HG03280 (cell line): Measurements from ENCODE around the gene TINCR.
"Not testable (repeated sequence)": the region's sequence is repeated elsewhere in the genome, so short reads cannot be mapped to it uniquely, and the experiment has no call there.

ENCODE experiments used
- ATAC-seq: cut with Tn5 transposase; IDR thresholded peaks from one replicate; pipeline ENCODE4 v1.9.1; 2021; ENCODE audit warnings: mild to moderate bottlenecking, moderate library complexity; ENCODE audit not compliant: unreplicated experiment

Gene TINCR

DNA sequence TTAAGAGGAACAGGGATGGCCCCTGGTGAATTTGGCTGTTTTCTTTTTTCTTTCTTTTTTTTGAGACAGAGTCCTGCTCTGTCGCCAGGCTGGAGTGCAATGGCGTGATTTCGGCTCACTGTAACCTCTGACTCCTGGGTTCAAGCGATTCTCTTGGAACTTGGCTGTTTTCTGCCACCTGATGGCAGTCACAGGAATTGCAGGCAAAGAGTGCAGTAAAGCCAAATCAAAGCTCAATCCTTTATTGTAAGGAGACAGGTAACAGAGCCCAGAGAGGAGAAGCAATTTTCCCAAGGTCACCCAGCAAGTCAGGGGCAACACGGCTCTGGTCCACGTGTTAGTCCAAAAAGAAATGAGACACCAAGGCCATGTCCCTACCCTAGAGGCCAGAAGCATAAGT is 6.2 kb downstream of the TINCR start:
- no peak for ATAC-seq

DNA sequence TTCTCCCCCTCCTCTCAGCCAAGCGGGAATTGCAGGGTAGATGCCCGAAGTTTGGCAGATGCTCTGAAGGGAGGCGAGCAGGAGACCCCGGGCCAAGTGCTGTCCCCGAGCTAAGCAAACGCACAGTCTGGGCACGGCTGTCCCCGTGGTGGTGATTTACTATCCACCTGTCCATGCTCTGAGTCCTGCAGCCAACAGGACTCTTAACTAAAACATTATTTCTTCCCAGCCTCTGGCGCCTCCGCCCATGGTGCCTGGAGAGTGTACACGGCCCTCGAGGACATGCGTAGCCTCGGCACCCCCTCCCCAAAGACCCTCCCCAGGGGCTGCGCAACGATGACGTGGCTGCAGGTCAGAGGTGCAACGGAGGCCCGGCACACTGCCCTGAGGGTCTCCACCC is 7.6 kb downstream of the TINCR start:
- no peak for ATAC-seq

DNA sequence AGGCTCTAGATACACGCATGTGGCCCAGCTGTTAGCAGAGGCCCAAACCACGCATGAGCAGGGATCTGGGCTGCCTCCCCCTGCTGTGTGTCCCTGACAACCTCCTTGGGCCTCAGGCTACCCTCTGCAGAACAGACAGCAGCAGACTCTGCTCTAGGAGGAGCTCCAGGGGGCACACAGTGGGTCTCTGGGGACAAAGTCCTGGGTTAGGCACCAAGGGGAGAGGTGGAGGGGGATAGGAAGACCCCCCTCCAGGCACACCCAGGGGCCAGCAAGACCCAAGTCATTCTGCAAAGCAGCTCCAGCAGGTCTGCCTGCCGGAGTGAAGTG is 8.0 kb downstream of the TINCR start:
- no peak for ATAC-seq

DNA sequence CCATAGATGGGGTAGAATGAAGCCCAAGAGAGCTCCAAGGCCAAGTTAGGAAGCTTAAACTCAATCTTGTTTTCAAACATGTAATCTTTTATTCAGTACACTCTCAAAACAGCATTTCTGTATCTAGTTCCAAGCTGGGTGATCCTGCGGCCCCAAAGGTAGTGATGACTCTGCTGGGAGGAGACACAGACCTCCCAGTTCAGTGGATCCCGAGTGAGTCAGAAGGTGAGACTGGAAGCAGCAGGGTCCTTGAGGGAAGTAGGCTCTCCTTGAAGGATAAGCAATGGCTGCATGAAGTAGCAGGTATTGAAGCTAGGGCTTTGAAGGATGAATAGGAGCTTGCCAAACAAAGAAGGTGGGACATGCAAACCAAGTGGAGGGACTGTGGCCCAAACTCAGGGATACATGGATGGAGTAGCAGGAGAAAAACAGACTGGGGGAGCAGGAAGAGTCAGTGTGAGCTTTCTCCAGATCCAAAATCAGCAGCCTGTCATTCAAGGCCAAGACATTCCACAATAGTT is 9.6 kb downstream of the TINCR start:
- ATAC-seq = no peak

DNA sequence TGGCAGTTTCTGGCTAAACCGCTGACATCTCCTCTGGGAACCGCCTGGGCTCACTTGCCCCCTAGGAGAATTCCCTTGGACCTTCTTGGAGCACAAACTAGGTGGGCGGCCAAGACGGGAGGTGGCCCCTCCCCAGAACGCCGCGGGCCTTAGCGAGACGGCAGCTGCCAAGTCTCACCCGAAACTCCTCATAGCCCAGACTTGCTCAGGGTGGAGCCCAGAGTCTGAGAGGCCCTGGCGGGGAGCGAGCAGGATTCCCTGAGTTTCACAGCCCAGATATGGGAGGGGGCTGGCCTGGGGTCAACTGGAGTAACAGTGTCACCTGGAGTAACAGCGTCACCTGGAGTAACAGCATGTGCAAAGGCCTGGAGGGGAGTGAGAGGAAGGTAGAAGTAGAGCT is 10.1 kb downstream of the TINCR start:
- no peak for ATAC-seq

DNA sequence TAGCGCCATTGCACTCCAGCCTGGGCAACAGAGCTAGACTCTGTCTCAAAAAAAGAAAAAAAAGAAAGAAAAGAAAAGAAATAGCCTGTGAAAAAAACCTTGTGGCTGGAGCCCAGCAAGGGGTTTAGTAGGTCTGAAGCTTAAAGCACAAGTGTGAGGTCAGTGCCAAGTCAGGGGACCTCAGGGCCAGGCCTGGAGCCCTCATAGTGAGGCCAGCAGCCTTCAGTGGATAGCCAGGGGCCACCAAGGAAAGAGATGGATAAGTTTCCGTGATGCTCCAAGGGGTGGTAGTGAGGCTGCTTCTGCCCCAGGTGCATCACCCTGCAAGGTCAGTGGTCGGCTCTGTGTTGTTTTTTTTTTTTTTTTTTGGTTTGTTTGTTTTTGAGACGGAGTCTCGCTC is 12.9 kb downstream of the TINCR start:
- no peak for ATAC-seq

DNA sequence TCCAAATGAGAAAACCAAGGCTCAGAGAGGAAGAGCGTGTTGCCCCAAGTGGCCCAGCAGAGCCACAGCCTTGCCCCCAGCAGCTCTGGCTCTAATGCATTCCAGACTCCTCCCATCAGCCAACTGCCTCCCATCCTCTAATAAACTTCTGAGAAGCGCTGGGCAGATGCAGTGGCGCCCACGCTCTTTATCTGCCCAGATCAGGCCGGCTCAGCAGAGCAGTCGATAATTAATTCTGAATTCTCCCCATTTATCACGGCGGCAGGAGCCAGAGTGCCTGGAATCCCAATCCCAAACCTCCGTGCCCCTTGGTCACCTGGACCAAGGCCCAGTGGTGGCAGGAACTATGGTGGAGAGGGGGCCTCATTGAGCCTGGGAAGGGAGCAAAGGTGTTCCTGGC is 13.9 kb downstream of the TINCR start:
- no peak for ATAC-seq

DNA sequence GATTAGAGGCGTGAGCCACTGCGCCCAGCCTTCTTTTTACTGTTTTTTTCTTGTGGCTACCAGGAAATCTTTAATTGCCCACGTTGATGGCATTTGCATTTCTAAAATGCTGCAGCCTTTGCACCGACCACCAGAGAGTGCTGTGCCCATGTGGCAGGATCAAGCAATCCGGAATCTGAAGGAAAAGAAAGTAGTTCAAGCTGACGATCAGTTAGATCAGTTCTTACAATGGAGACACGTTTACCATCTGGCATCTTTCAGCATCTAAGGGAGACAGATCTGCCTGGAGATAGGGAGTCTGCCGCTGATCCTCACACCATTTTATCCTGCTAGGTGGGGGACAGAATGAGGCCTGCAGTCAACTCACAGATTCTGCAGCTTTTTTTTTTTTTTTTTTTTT is 19.9 kb downstream of the TINCR start:
- no peak for ATAC-seq

DNA sequence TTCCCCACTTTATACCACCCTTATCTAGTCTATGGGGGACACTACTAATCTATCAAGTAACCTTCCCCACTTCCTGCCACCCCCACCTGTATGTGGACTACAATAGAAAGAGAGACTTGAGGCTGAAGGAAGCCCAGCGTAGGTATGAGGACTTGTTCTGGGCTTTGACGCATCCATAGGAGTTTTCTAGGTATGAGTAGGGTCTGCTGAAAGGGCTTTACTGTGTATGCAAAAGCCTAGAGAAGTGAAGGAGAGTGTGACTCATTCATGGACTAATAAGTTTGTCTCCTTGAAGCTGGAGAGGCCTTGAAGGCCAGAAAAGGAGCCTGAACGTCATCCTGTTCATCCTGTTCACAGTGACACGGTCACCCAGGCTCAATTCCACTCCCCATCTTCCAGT is 21.8 kb downstream of the TINCR start:
- ATAC-seq = no peak

DNA sequence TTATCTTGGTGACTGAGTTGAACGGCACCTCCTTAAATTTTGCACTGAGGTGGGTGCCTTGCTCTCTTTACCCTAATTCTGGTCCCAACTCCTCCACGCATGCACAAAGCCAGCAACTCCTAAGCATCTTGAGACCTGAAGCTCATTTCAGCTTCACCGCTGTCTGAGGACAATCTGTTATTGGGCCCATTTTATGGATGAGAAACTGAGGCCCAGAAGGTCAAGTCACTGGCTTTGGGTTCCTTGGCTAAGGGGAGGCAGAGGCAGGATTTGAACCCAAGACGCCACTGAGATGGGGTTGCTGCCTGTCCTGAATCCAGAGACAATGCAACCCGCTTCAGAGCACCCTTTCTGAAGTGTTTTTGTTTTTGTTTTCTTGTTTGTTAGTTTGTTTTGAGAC is 22.7 kb downstream of the TINCR start:
- ATAC-seq = no peak

DNA sequence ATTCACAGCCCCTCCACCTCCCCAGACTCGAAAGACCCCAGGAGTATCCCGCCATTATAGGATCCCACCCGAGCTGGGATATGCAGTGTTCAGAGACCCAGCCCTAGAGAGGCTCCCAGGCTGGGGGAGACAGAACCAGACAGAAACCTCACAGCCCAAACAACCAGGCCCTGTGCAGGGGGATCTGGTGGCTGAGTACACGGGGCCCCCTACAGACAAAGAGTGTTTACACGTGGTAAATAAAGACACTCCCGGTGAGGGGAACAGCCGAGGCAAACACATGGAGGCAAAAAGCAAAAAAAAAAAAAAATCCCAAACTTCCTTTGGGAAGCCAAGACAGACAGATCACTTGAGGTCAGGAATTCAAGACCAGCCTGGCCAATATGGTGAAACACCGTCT is 25.1 kb downstream of the TINCR start:
- no peak for ATAC-seq

DNA sequence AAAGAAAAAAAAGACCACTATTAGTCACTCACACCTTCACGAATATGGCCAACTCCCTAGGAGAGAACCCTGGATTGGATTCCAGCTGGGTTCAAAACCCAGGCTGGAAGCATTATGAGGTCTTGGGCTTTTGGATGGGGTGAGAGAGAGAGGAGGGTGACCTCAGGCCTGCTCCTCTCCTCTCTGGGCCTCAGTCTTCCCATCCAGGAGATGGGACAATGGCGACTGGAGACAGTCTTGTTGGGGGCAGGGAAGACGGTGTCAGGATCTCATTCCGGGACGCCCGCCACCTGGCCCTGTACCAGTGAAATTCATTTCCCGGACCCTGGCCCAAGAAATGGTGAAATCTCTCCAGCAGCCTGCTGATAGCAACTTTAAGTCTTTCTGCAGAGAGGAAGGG is 26.3 kb downstream of the TINCR start:
- no peak for ATAC-seq

DNA sequence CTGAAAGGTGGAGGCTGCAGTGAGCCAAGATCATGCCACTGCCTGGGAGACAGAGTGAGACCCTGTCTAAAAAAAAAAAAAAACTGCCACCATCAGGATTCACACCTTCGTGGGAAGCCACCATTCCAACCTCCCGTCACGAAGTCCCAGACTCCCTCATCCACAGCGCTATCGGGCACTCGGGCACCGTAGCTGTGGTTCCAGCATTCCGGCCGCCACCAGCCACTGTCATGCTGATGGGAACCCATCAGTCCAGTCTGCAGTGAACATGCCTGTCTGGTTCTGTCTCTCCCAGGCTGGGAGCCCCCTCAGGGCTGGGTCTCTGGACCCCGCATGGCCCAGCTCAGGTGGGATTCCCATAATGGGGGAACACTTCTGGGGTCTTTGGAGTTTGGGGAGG is 27.5 kb downstream of the TINCR start:
- ATAC-seq = no peak

DNA sequence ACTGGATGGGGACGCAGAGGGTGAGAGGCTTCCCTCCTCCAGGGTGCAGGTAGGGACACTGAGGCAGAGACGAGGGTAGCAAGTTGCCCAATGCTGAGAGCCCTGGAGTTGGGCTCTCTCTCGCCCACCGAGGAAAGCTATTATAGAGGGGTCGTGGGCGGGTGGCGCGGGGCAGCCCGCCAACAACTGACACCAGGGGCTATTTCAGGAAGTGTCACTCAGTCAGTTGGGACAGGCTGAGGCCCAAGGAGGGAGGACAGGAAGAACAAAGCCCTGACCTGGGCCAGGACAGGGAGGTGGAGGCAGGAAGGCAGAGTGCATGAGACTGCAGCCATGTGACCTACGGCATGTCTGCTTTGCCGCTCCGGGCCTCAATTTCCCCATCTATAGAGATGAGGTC is 29.9 kb downstream of the TINCR start:
- no peak for ATAC-seq

DNA sequence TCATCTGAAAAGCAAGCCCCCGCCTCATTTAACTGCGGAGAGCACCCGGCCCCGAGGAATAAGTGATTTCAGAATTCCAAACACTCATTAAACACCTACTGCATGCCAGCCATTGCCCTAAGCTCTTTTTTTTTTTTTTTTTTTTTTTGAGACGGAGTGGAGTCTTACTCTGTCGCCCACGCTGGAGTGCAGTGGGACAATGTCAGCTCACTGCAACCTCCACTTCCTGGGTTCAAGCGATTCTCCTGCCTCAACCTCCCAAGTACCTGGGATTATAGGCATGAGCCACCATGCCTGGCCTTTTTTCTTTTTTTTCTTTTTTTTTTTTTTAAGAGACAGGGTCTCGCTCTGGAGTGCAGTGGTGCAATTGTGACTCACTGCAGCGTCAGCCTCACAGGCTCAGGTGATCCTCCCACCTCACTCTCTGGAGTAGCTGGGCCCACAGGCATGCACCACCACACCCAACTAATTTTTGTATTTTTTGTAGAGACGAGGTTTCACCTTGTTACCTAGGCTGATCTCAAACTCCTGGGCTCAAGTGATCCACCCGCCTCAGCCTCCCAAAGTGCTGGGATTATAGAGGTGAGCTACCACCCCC is 30.7 kb downstream of the TINCR start:
- not testable (repeated sequence) for ATAC-seq

DNA sequence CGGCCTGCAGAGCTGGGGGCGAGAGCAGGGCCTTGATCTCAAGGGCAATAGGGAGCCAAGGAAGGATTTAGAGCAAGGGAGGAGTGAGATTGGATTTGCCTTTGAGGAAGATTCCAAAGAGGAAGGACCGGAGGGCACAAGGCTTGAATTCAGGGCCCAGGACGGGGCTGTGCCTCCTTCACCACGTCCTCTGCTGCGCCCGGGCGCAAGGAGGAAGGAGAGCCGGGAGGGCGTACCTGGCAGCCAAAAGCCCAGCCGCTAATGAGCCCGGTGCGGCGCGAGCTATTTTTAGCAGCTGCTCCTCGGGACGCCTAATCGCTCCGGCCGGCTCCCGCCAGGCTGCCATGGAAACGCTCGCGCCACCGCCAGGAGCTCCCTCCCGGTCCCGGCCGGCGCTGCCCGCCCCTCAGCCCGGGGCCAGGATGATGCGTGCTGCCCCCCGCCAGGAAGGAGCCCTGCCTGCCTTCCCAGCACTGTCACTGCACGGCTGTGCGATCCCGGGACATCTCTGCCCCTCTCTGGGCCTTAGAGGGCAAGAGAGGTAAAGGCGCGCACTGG is 31.3 kb downstream of the TINCR start:
- ATAC-seq = no peak

DNA sequence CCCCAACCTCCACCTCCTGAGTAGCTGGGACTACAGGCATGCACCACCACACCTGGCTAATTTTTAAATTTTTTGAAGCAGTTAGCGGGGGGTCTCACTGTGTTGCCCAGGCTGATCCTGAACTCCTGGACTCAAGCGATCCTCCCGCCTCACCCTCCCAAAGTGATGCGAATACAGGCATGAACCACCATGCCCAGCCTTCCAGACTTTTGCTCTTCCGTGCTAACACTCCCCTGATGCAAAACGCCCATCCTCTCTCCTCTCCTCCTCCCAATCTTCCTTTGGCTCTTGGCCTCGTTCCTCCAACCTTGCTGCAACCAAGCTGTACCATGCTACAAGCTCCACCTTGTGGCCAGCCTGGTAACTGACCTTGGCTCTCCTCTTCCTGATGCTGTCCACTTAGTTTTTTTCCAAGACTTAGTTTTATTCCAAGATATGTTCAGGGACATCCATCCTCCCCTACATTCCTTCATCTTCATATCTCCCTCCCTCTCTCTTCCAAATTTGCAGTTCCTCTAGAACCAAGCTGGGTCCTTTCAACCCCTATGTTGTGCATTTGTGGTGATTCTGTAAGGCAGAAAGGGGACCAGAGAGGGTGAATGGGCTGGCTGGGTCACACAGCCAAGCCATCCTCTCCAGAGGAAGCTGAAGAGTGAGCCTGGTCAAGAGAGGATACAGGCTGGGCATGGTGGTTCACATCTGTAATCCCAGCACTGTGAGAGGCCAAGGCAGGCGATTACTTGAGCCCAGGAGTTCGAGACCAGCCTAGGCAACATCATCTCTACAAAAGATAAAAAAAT is 32.8 kb downstream of the TINCR start:
- no peak for ATAC-seq

DNA sequence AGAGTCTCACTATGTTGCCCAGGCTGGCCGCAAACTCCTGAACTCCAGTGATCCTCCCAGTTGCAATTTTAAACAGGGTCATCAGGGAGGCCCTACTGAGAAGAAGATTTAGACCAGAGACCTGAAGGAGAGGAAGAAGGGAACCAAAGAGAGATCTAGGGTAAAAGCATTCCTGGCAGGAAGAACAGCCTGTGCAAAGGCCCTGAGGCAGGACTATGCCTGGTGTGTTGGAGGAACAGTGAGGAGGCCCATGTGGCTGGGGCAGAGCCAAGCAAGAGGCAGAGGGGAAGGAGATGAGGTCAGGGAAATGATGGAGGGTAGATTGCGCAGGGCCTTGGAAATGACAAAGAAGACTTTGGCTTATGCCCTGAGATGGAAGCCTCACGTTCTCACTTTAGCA is 34.5 kb downstream of the TINCR start:
- no peak for ATAC-seq

DNA sequence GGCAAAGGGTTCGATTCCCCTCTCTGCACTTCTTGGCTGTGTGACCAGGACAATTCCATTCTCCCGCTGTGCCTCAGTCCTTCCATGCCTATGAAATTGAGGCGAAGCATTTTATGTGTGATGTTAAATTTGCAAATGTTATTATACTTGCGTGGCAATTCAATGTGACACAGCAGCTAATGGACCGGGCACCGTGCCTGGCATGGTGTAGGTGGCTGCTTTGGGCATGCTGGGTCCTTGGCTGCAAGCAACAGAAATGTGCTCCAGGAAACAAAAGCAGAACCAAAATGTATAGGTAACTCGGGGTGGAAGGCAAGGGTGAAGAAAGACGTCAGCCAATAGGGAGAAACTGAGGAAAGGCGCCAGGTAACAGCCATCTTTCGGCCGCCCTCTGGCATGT is 37.1 kb downstream of the TINCR start:
- ATAC-seq = no peak

DNA sequence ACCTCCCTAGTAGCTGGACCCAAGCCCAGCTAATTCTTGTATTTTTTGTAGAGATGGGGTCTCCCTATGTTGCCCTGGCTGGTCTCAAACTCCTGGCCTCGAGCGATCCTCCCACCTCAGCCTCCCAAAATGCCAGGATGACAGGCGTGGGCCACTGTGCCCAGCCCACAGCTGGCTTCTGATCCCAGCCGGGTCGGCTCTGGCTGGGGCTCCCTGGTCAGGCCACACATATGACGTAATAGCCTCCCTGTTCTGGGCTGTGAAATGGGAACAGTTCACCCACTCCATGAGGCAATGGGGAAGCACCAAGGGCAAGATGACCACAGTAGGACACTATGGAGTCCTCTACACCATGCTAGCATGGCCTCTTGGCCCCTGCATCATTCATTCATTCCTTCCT is 41.1 kb downstream of the TINCR start:
- ATAC-seq = no peak

DNA sequence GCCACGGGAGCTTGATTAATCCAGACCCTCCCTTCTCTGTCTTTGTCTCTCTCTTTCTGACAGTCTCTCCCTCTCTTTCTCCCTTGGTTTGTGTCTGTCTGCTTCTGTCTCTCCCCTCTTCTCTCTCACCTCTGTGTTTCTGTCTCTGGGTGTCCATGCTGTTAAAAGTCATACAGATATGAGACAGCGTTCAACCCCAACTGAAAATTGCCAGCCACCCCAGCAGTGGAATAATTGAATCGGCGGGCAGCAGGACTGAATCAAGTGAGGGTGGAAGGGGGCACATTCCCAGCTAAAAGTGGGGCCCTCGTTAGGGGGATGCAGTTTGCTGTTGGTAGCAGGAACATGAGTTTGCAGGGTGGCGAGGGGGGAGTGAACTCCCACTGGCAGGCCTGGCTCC is 43.7 kb downstream of the TINCR start:
- ATAC-seq = no peak

DNA sequence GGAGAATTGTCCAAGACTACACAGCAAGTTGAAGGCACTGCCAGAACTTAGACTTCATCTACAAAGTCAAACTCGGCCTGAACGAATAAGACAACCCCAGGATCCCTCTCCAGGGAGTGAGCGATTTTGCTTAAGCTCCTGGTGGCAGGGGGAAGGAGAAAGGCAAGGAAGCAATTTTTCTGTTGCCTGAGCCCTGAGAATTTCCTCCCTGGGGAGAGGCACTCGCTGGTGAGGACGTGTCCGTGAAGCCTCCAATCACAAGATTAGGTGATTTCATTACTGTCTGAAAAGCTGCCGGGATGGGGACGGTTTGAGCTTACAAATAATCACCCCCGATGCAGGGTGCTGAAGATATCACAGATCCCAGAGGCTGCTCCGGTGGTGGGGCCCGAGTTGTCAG is 45.6 kb downstream of the TINCR start:
- ATAC-seq = no peak

DNA sequence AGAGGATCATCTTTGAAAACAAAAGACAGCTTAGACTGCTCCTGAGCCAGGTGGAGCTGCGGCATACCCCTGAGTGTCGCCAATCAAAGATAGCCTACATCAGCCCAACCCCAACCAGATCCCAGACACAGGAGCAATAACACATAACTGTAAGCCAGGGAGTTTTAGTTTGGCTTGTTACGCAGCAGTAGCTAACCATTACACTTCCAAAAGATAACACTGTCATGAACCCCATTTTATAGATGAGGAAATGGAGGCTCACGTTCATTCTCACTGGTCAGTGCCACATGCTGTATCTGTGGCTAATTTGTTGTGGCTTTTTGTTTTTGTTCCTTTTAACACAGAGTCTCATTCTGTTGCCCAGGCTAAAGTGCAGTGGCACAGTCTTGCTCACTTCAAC is 47.3 kb downstream of the TINCR start:
- ATAC-seq = no peak
